ENCODE measurements around the gene SGK1. TPM values are rescaled to one million over a fixed set of nuclear protein-coding genes. Genes with fewer than 3 reads are reported as not detected.
"Not testable (repeated sequence)": the region's sequence is repeated elsewhere in the genome, so short reads cannot be mapped to it uniquely, and the experiment has no call there.

The SGK1 gene
- total RNA-seq, 1 donor from 2014 or later = 36.4 TPM

GRCh38 chr6:134201716-134202115, 116.2 kb downstream of the SGK1 start:
- no peak overlapping the region for H3K4me3 Mint-ChIP-seq
- H3K27ac Mint-ChIP-seq = no peak overlapping the region
- no peak for DNase-seq
- peaks cover 8% of the 10 kb centered on the region for H3K9me3 Mint-ChIP-seq
- peaks cover 8% of the 10 kb centered on the region for H3K36me3 Mint-ChIP-seq (ENCODE audit: low read depth)
- peaks cover 1% of the 10 kb centered on the region for H3K27me3 Mint-ChIP-seq
- H3K4me1 Mint-ChIP-seq = peaks cover 15% of the 10 kb centered on the region
- intact Hi-C loops (cut with micrococcal nuclease) = no loop called here

GRCh38 chr6:134199848-134200606, 117.9 kb downstream of the SGK1 start:
- Mint-ChIP-seq H3K4me1 (peaks cover 17% of the 10 kb centered on the region), H3K4me3 (no peak overlapping the region), H3K36me3 (ENCODE audit: low read depth) (peaks cover 8% of the 10 kb centered on the region), H3K9me3 (peaks cover 8% of the 10 kb centered on the region), H3K27ac (no peak overlapping the region), H3K27me3 (peaks cover 1% of the 10 kb centered on the region)
- intact Hi-C loops (cut with micrococcal nuclease) = no loop called here
- no peak for DNase-seq

DNA sequence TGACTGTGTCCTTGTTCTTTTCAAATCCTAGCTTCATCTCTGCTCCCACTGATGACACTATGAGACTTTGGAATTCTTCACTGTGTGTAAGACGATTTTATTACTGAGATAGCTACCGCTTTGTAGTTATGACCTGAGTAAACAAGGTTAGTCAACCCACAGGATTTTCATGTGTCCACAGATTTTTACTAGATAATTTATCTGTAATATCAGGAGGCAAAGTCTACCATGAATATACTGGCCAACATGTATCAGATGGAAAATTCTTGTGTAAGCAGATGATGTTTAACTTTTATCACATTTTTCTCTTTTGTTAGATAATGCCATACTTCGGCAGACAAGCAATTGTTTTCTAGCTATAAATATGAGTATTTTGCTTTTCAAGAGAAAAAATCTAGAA, 119.8 kb downstream of the SGK1 start:
- Mint-ChIP-seq H3K27ac (no peak overlapping the region), H3K4me3 (no peak overlapping the region), H3K9me3 (no peaks in the 10 kb centered on the region), H3K27me3 (no peaks in the 10 kb centered on the region), H3K36me3 (ENCODE audit: low read depth) (peaks cover 2% of the 10 kb centered on the region), H3K4me1 (peaks cover 16% of the 10 kb centered on the region)
- intact Hi-C loops (cut with micrococcal nuclease) = no loop called here
- no peak for DNase-seq

DNA sequence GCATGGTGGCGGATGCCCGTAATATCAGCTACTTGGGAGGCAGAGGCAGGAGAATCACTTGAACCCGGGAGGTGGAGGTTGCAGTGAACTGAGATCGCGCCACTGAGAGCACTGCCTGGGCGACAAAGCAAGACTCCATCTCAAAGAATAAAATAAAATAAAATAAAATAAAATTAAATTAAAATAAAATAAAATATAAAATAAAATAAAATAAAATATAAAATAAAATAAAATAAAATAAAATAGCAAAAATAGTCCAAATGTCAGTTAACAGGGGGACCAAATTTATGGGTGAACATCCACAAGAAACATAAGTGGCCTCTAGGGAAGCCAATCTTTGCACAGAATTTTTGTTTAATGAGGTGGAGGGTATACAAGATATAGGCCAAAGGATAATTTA, 120.2 kb downstream of the SGK1 start:
- H3K27me3 Mint-ChIP-seq; H3K36me3 Mint-ChIP-seq (ENCODE audit: low read depth); H3K9me3 Mint-ChIP-seq; H3K4me3 Mint-ChIP-seq; DNase-seq; intact Hi-C loops (cut with micrococcal nuclease); H3K27ac Mint-ChIP-seq: not testable (repeated sequence)
- peaks cover 16% of the 10 kb centered on the region for H3K4me1 Mint-ChIP-seq

- Mint-ChIP-seq H3K4me1 (peaks cover 16% of the 10 kb centered on the region), H3K27me3 (no peaks in the 10 kb centered on the region), H3K27ac (no peak overlapping the region), H3K4me3 (no peak overlapping the region), H3K36me3 (ENCODE audit: low read depth) (peaks cover 2% of the 10 kb centered on the region), H3K9me3 (no peaks in the 10 kb centered on the region)
- intact Hi-C loops (cut with micrococcal nuclease) = no loop called here
- DNase-seq = no peak
Observed at GRCh38 chr6:134196568-134197193, 121.2 kb downstream of the SGK1 start.

DNA sequence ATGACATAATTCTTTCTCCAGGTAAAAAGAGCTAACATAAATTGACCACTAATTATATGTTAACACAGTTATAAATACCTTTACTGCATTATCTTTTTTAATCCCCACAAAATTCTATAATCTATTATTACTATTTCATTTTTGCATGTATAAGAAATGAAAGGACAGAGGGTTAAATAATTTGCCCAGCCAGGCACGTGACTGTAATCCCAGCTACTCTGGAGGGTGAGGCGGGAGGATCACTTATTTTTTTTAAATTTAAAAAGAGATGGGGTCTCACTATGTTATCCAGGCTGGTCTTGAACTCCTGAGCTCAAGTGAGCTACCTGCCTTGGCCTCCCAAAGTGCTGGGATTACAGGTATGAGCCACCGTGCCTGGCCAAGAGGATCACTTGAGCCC, 121.9 kb downstream of the SGK1 start:
- no peaks in the 10 kb centered on the region for H3K27me3 Mint-ChIP-seq
- peaks cover 14% of the 10 kb centered on the region for H3K4me1 Mint-ChIP-seq
- intact Hi-C loops (cut with micrococcal nuclease) = no loop called here
- no peak overlapping the region for H3K4me3 Mint-ChIP-seq
- H3K9me3 Mint-ChIP-seq = no peaks in the 10 kb centered on the region
- peaks cover 2% of the 10 kb centered on the region for H3K36me3 Mint-ChIP-seq (ENCODE audit: low read depth)
- H3K27ac Mint-ChIP-seq = no peak overlapping the region
- DNase-seq = no peak

- DNase-seq = no peak
- intact Hi-C loops (cut with micrococcal nuclease) = no loop called here
- Mint-ChIP-seq H3K27me3 (no peaks in the 10 kb centered on the region), H3K4me1 (peaks cover 14% of the 10 kb centered on the region), H3K4me3 (no peak overlapping the region), H3K9me3 (no peaks in the 10 kb centered on the region), H3K27ac (no peak overlapping the region), H3K36me3 (ENCODE audit: low read depth) (peaks cover 2% of the 10 kb centered on the region)
Observed at GRCh38 chr6:134195164-134195906, 122.6 kb downstream of the SGK1 start.

GRCh38 chr6:134193536-134194498, 124.1 kb downstream of the SGK1 start:
- intact Hi-C loops (cut with micrococcal nuclease) = no loop called here
- Mint-ChIP-seq H3K4me1 (peaks cover 9% of the 10 kb centered on the region), H3K27me3 (no peaks in the 10 kb centered on the region), H3K27ac (no peak overlapping the region), H3K4me3 (no peak overlapping the region), H3K36me3 (ENCODE audit: low read depth) (peaks cover 2% of the 10 kb centered on the region), H3K9me3 (no peaks in the 10 kb centered on the region)
- no peak for DNase-seq

DNA sequence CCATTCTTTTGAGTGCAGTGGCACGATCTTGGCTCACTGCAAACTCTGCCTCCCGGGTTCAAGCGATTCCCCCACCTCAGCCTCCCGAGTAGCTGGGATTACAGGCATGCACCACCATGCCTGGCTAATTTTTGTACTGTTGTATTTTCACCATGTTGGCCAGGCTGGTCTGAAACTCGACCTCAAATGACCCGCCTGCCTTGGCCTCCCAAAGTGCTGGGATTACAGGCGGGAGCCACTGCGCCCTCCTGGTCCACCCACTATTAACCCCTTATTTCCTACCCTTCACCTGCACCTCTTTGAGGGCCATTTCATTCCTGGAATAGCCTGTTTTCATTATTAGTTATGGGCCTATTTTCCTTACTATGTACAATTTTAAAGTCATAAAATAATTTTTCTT, 125.3 kb downstream of the SGK1 start:
- H3K9me3 Mint-ChIP-seq; H3K4me3 Mint-ChIP-seq; H3K27me3 Mint-ChIP-seq; intact Hi-C loops (cut with micrococcal nuclease); H3K27ac Mint-ChIP-seq; H3K36me3 Mint-ChIP-seq (ENCODE audit: low read depth); DNase-seq; H3K4me1 Mint-ChIP-seq: not testable (repeated sequence)

- H3K9me3 Mint-ChIP-seq = peaks cover 8% of the 10 kb centered on the region
- intact Hi-C loops (cut with micrococcal nuclease) = no loop called here
- no peak overlapping the region for H3K4me3 Mint-ChIP-seq
- no peaks in the 10 kb centered on the region for H3K27me3 Mint-ChIP-seq
- H3K36me3 Mint-ChIP-seq (ENCODE audit: low read depth) = no peaks in the 10 kb centered on the region
- DNase-seq = no peak
- H3K27ac Mint-ChIP-seq = no peak overlapping the region
- H3K4me1 Mint-ChIP-seq = peaks cover 2% of the 10 kb centered on the region
Observed at GRCh38 chr6:134190883-134191282, 127.0 kb downstream of the SGK1 start.

- no peak for DNase-seq
- peaks cover 8% of the 10 kb centered on the region for H3K9me3 Mint-ChIP-seq
- intact Hi-C loops (cut with micrococcal nuclease) = no loop called here
- no peaks in the 10 kb centered on the region for H3K27me3 Mint-ChIP-seq
- no peak overlapping the region for H3K4me3 Mint-ChIP-seq
- no peaks in the 10 kb centered on the region for H3K36me3 Mint-ChIP-seq (ENCODE audit: low read depth)
- peaks cover 2% of the 10 kb centered on the region for H3K4me1 Mint-ChIP-seq
- no peak overlapping the region for H3K27ac Mint-ChIP-seq
Observed at GRCh38 chr6:134187751-134188150, 130.2 kb downstream of the SGK1 start.

- H3K36me3 Mint-ChIP-seq (ENCODE audit: low read depth) = no peaks in the 10 kb centered on the region
- H3K27me3 Mint-ChIP-seq = no peaks in the 10 kb centered on the region
- no peak overlapping the region for H3K4me3 Mint-ChIP-seq
- intact Hi-C loops (cut with micrococcal nuclease) = no loop called here
- peaks cover 8% of the 10 kb centered on the region for H3K9me3 Mint-ChIP-seq
- DNase-seq = no peak
- H3K4me1 Mint-ChIP-seq = peaks cover 2% of the 10 kb centered on the region
- H3K27ac Mint-ChIP-seq = no peak overlapping the region
Observed at GRCh38 chr6:134187154-134187553, 130.8 kb downstream of the SGK1 start.

GRCh38 chr6:134186355-134186754, 131.6 kb downstream of the SGK1 start:
- no peak for DNase-seq
- Mint-ChIP-seq H3K36me3 (ENCODE audit: low read depth) (no peaks in the 10 kb centered on the region), H3K4me3 (no peak overlapping the region), H3K27ac (no peak overlapping the region), H3K4me1 (peaks cover 2% of the 10 kb centered on the region), H3K9me3 (peaks cover 8% of the 10 kb centered on the region), H3K27me3 (no peaks in the 10 kb centered on the region)
- intact Hi-C loops (cut with micrococcal nuclease) = no loop called here

Data from activated CD4-positive, alpha-beta T cell treated with anti-CD3 and anti-CD28 coated beads, Interleukin-2, amount 10 ng/mL, durations not matched to agents 24 days and 14 days (primary cell).